Keratinocyte (primary cell): ENCODE data around the gene MAEA.

Experiments
- CTCF ChIP-seq, 3 experiments: IDR thresholded peaks in 1 of 3; conservative IDR thresholded peaks in 1 of 3; optimal IDR thresholded peaks in 1 of 3; 2 replicates in 2 of 3; 3 replicates in 1 of 3; pipeline versions ENCODE3 to v1.5.1; 2011; ENCODE audit warnings: low read length in 3 of 3, mild to moderate bottlenecking in 3 of 3, moderate library complexity in 2 of 3, control low read depth in 1 of 3, inconsistent platforms in 1 of 3; ENCODE audit not compliant: insufficient read depth in 2 of 3; ENCODE audit errors: extremely low read depth in 1 of 3
- EZH2 ChIP-seq: IDR thresholded peaks from one replicate; pipeline ENCODE4 v1.6.1; 2012; ENCODE audit warnings: inconsistent platforms, mild to moderate bottlenecking, low read length, moderate library complexity

DNA sequence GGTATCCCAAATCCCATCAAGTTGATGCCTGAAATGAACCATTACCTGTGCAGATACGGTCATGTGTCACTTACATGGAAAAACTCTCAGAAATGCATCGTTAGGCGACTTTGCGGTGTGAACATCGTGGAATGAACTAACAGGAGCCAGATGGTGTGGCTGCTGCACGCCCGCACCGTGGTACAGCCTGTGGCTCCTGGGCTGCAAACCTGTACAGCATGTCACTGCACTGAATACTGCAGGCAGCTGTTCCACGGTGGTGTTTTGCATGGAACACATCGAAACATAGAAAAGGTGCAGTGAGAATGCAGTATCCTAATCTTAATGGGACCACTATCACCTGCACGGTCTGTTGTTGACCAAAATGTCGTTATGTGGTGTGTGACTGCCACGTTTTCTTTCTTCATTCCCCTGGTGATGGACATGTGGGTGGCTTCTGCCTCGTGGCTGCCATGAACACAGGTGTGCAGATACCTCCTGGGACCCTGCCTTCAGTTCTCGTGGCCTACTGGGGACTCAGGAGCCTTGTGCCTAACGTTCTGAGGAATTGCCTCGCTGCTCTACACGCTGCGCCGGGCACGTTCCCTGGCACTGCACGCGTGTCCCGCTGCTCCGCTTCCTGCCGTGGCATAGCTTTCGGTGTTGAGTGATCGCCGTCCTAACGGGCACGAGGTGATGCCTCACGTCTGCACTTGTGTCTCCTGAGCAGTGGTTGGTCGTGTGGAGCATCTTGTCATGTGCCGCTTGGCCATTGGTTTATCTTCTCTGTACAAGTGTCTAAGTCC, 18.5 kb downstream of the MAEA start:
- no peak for TF ChIP-seq EZH2
- no peak for TF ChIP-seq CTCF (optimal IDR thresholded peaks at IDR 0.05 in 1 of 3, IDR thresholded peaks at IDR 0.05 in 1 of 3, conservative IDR thresholded peaks at IDR 0.05 in 1 of 3; ENCODE audit: extremely low read depth in 1 of 3, insufficient read depth in 2 of 3, low read length in 3 of 3)
